IPS DF 6.9 (cell line): ENCODE results near the gene SHISAL1.
"Not testable (repeated sequence)": the region's sequence is repeated elsewhere in the genome, so short reads cannot be mapped to it uniquely, and the experiment has no call there.

Experiments used
- DNase-seq: peaks from one replicate; pipeline ENCODE4 v3.0.0-alpha.2; 2013; ENCODE audit warnings: low read depth, low spot score
- H3K27ac ChIP-seq: one replicate; pipeline ENCODE4 v1.5.1; 2013; ENCODE audit warnings: low read length, control low read depth
- H3K27me3 ChIP-seq: 2 replicates; pipeline ENCODE4 v1.6.1; 2013; ENCODE audit warnings: mild to moderate bottlenecking, low read length; ENCODE audit not compliant: control insufficient read depth, insufficient read depth
- H3K36me3 ChIP-seq: 2 replicates; pipeline ENCODE4 v1.6.1; 2013; ENCODE audit warnings: low read length; ENCODE audit not compliant: control insufficient read depth, insufficient read depth
- H3K4me1 ChIP-seq: 2 replicates; pipeline ENCODE4 v1.6.1; 2013; ENCODE audit warnings: low read length; ENCODE audit not compliant: control insufficient read depth, insufficient read depth
- H3K4me3 ChIP-seq: 2 replicates; pipeline ENCODE4 v1.5.1; 2013; ENCODE audit warnings: mild to moderate bottlenecking, low read length
- H3K9me3 ChIP-seq: 2 replicates; pipeline ENCODE4 v1.6.1; 2013; ENCODE audit warnings: low read length, inconsistent platforms; ENCODE audit not compliant: control insufficient read depth, insufficient read depth
- WGBS: extraction: QIAGEN DNeasy Blood & Tissue Kit; methylation state at CpG from one replicate; pipeline ENCODE4 v1.1.7; 2013; ENCODE audit warnings: mixed read lengths, missing lambda C conversion rate; ENCODE audit not compliant: insufficient read length, insufficient coverage; 5-methylcytosine and 5-hydroxymethylcytosine counted together

The SHISAL1 gene

DNA sequence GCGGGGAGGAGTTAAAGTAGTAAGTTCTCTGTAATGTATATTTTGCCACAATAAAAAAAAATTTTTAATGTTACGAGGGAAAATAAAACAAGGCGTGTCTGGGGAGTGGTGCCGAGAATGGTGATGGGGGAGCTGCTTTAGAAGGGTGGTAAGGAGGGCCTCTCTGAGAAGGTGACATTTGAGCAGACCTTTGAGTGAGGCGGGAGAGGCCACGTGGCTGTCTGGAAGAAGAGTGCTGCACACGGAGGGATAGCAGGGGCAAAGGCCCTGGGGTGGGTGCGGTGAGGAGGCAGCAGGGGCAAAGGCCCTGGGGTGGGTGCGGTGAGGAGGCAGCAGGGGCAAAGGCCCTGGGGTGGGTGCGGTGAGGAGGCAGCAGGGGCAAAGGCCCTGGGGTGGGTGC, 10.4 kb downstream of the SHISAL1 start:
- not testable (repeated sequence) for H3K9me3 ChIP-seq, H3K27me3 ChIP-seq, H3K36me3 ChIP-seq, H3K4me1 ChIP-seq, H3K27ac ChIP-seq, H3K4me3 ChIP-seq, DNase-seq
- 100% methylated on average over 3 of the region's 10 CpGs for WGBS

DNA sequence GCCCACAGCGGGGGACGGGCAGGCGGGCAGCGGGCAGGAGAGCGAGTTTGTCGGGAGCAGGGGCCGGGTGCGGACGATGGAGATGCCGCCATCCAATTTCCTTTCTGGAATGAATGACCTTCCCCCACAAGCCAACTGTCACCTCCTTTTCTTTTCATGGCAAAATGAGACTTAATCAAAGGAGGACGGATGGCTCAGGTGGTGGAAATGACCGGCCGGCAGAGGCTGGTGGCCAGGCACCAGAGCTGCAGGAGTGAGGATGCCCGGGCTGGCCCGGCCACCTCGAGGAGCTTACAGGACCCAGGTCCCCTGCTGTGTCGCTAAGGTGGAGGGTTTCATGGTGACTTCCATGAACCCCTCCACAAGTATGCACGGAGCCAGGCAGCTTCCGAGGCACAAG, 11.7 kb downstream of the SHISAL1 start:
- Histone ChIP-seq H3K9me3 (no peaks in the 10 kb centered on the region), H3K4me1 (peaks cover 2% of the 10 kb centered on the region; the same call in 1 of the 2 replicates), H3K27me3 (no peaks in the 10 kb centered on the region), H3K36me3 (no peaks in the 10 kb centered on the region), H3K27ac (no peak overlapping the region), H3K4me3 (no peak overlapping the region)
- WGBS: no CpG with 5 or more reads among the region's 19 CpGs
- no peak for DNase-seq

DNA sequence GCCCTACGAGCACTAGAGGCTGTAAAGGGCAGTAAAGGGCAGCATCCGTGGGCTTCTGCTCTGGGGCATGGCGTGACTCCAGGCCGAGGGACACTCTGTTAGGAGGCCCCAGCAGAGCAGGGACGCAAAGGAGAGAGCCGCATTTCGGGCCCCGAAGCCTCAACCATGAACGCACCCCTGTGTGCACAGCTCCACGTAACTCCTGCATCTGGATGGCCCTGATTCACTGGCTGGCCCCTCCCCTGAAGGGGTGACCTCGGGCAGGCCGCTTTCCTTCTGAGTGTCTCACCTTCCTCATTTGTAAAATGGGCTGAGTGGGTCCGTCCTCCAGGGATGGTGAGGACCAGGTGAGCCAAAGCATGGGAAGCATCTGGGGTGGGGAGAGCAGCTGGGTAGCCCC, 13.6 kb downstream of the SHISAL1 start:
- Histone ChIP-seq H3K36me3 (no peaks in the 10 kb centered on the region), H3K27ac (no peak overlapping the region), H3K27me3 (no peaks in the 10 kb centered on the region), H3K9me3 (no peaks in the 10 kb centered on the region), H3K4me1 (peaks cover 2% of the 10 kb centered on the region; the same call in 1 of the 2 replicates), H3K4me3 (no peak overlapping the region)
- DNase-seq: no peak
- WGBS: no CpG with 5 or more reads among the region's 13 CpGs

DNA sequence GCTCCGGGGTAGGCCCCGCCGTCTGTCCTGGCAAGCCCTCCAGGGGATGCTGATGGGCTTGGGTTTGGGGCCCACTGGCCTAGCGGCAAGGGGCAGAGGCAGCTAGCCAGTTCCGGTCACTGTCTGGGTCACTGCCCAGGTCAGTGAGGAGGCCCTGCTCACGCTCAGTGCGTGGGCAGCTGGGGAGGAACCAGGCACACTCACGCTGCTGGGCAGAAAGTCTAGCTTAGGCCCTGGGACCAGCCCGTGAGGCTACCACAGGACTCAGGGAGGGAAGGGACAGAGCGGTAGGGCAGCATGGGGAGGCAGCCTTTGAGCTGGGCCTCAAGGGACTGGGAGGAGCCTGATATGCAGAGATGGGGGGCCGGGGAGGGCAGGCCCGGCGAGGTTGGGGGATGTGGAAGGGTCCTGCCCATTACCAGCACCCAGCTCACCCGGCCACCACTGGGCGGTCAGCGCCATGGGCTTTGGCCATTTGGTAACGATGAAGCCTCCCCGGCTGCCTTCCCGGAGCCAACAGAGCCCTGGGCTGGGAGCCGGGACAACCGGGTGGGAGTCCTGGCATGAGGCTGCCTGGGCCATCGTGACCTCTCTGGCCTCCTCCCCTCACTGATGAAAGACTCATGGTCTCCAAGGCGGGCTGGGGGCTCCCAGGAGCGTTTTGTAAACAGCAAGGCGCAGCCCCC, 14.2 kb downstream of the SHISAL1 start:
- WGBS: no CpG with 5 or more reads among the region's 25 CpGs
- no peak overlapping the region for H3K4me3 ChIP-seq
- no peaks in the 10 kb centered on the region for H3K9me3 ChIP-seq
- peaks cover 2% of the 10 kb centered on the region; the same call in 1 of the 2 replicates for H3K4me1 ChIP-seq
- H3K27me3 ChIP-seq: no peaks in the 10 kb centered on the region
- H3K36me3 ChIP-seq: no peaks in the 10 kb centered on the region
- no peak overlapping the region for H3K27ac ChIP-seq
- DNase-seq: no peak

DNA sequence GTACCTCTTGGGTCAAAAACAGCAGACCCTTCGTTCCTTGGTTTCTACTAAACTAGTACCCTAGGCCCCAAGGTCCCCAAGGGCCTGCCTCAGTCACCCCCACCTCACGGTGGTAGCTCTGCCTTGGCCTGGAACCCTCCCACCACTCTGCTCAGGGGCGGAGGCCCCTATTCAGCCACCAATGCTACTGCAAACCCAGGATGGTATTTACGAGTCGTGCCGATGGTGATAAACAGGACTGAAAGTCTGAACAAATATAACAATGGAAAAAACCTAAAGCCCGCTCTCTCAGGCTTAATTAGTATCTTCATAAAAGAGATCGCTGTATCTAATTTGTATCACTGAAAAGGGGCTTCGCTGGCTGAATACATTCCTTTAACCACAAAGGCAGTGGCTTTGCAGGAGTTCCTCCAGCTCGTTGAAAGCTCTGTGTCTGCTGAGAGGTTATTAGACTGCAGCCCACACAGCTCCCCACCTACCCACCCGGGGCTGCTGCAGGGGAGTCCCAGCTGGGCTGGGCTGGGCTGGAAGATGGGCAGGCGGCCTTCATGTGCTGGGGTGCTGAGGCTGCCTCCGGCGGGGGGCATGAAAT, 15.2 kb downstream of the SHISAL1 start:
- H3K36me3 ChIP-seq: no peaks in the 10 kb centered on the region
- H3K4me3 ChIP-seq: no peak overlapping the region
- H3K4me1 ChIP-seq: peaks cover 2% of the 10 kb centered on the region; the same call in 1 of the 2 replicates
- WGBS: no CpG with 5 or more reads among the region's 14 CpGs
- no peaks in the 10 kb centered on the region for H3K27me3 ChIP-seq
- H3K27ac ChIP-seq: no peak overlapping the region
- DNase-seq: no peak
- no peaks in the 10 kb centered on the region for H3K9me3 ChIP-seq

DNA sequence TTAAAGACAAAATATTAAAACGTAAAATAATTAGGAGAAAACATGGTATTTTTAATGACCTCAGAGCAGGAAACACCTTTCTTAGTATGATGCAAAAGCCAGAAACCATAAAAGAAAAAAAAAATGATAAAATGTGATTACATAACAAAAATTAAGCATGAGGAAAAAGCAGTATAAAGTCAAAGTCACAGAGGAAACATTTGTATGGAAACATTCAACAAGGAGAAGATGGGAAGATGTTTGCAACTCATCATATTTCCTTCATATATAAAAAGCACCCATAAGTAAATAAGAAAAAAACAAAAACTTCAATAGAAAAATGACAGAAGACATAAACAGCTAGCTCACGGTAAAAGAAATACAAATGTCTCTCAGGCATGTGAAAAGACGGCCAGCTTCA, 17.3 kb downstream of the SHISAL1 start:
- Histone ChIP-seq H3K36me3 (no peaks in the 10 kb centered on the region), H3K4me1 (peaks cover 5% of the 10 kb centered on the region; the same call in 1 of the 2 replicates), H3K27ac (no peak overlapping the region), H3K27me3 (no peaks in the 10 kb centered on the region), H3K9me3 (no peaks in the 10 kb centered on the region), H3K4me3 (no peak overlapping the region)
- DNase-seq: no peak
- no CpG with 5 or more reads among the region's 3 CpGs for WGBS

DNA sequence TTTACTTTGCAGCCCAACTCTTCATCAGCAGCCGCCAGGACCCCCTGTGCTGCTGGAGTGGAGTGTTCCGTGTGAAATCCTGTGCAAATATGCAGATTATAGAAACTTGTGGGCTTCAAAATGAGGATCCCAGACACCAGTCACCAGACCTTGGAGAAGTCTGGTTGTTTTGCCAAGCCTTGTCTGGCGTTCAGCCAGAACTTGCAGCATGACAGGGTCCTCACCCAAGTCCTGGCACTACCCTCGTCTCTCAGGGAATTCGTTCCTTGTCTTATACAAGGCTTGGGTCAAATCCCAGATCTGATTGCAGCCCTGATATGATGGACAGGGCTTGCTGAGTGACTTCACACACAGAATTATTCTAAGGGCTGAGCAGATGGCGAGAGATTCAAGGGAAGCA, 18.9 kb downstream of the SHISAL1 start:
- no peak for DNase-seq
- no CpG with 5 or more reads among the region's 6 CpGs for WGBS
- Histone ChIP-seq H3K4me1 (peaks cover 6% of the 10 kb centered on the region), H3K9me3 (no peaks in the 10 kb centered on the region), H3K36me3 (no peaks in the 10 kb centered on the region), H3K4me3 (no peak overlapping the region), H3K27me3 (no peaks in the 10 kb centered on the region), H3K27ac (no peak overlapping the region)

DNA sequence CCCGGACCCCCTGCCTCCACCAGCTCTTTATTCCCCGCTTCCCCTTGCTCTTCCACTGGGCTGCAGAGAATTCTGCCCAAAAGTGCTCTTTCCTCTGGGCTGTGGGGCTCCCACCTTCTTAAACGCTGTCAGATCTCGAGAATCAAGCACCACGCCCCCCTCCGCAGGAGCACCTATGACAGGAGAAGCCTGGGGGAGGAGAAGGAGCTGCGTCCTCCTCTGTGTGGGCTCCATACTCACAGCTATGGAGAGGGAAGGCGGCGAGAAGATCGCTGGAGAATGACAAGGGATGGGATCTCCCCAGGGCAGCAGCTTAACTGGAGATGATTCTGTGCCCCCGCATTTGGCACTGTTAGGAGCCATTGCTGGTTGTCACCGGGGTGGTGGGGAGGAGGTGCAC, 19.7 kb downstream of the SHISAL1 start:
- DNase-seq: no peak
- no peaks in the 10 kb centered on the region for H3K9me3 ChIP-seq
- no peak overlapping the region for H3K4me3 ChIP-seq
- no peaks in the 10 kb centered on the region for H3K36me3 ChIP-seq
- H3K4me1 ChIP-seq: peaks cover 4% of the 10 kb centered on the region
- no CpG with 5 or more reads among the region's 12 CpGs for WGBS
- H3K27ac ChIP-seq: no peak overlapping the region
- H3K27me3 ChIP-seq: no peaks in the 10 kb centered on the region

DNA sequence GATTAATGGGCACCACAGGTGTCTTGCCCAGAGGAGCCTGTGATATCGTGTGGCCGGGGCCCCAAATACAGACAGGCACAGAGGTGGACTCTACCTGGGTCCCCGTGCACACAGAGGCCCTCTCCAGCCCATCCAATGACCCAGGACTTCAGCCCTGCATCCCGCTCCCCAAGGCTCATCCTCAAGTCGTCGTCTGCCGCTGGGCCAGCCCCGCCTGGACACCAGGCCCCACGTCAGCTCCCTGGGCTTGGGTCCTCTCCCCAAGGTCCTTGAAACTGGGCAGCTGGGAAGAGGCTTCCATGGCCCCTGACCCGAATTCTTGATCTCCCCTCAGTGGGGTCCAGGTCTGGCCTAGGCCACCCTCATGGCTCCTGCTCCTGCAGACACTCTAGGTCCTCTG, 20.2 kb downstream of the SHISAL1 start:
- WGBS: no CpG with 5 or more reads among the region's 10 CpGs
- H3K9me3 ChIP-seq: no peaks in the 10 kb centered on the region
- no peaks in the 10 kb centered on the region for H3K36me3 ChIP-seq
- no peak overlapping the region for H3K4me3 ChIP-seq
- no peak for DNase-seq
- no peak overlapping the region for H3K27ac ChIP-seq
- H3K27me3 ChIP-seq: no peaks in the 10 kb centered on the region
- H3K4me1 ChIP-seq: peaks cover 4% of the 10 kb centered on the region

DNA sequence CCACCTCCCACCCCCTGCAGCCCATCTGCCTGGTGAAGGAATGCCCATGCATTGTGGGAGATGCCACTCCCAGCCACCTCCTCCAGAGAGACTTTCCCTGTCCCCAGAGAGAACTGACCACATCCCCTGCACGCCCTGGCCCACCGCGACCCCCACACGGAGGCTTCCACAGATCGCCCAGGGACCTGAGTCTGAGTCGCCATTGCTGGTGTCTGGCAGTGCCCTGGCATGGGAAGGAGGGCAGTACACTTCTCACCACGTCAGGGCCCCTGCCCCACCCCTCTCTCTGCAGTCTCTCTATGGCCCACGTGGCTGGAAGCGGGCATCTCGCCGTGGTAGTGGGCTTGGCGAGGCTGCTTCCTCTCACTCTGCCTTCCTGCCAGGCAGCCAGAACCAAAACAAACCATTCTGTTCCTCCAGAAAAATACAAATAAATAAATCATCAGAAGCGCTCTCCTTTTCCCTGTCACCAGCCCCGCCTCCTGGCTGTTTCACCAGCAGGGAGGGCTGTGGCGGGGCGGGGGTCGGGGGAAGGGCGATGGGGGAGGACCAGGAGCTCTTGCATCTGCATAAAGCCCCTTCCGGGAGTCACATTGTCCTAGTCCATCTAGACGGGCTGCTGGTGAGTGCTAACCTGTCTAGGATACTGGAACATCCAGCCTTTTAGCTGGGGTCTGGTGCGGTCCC, 20.9 kb downstream of the SHISAL1 start:
- H3K27ac ChIP-seq: no peak overlapping the region
- no peaks in the 10 kb centered on the region for H3K9me3 ChIP-seq
- no peaks in the 10 kb centered on the region for H3K36me3 ChIP-seq
- no CpG with 5 or more reads among the region's 21 CpGs for WGBS
- H3K4me1 ChIP-seq: peaks cover 4% of the 10 kb centered on the region
- H3K4me3 ChIP-seq: no peak overlapping the region
- no peaks in the 10 kb centered on the region for H3K27me3 ChIP-seq
- no peak for DNase-seq
